ENCODE measurements around the gene CBX1.

DNA sequence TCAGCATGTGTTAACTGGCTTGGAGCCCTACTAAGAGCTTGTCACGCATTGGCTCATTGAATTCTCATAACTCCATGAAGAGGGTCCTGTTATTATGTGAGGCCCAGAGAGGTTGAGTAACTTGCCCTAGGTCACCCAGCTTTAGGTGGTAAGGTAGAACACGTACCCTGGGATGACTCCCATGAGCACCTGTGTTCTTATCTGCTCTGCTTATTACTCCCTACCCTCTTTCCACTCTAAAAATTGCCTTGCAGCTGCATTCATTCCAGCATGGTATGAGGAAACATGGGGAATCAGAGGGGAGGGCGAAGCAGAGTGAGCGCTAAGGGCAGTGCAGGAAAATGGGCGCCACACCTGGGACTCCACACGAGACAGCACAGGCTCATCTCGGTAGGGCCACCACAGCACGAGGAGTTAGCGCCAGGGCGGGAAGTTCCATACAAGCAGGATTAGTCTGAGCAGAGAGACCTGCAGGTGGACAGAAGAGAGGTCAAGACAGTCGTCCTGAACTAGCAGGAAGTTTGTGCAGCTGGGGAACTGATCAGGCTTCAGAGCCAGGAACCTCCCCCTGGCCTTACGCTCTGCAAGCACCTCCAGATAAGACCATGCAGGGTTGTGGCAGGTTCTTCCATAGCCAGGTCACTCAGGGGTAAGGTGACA is 73.8 kb downstream of the CBX1 start:
- TF ChIP-seq, protein P1, sequence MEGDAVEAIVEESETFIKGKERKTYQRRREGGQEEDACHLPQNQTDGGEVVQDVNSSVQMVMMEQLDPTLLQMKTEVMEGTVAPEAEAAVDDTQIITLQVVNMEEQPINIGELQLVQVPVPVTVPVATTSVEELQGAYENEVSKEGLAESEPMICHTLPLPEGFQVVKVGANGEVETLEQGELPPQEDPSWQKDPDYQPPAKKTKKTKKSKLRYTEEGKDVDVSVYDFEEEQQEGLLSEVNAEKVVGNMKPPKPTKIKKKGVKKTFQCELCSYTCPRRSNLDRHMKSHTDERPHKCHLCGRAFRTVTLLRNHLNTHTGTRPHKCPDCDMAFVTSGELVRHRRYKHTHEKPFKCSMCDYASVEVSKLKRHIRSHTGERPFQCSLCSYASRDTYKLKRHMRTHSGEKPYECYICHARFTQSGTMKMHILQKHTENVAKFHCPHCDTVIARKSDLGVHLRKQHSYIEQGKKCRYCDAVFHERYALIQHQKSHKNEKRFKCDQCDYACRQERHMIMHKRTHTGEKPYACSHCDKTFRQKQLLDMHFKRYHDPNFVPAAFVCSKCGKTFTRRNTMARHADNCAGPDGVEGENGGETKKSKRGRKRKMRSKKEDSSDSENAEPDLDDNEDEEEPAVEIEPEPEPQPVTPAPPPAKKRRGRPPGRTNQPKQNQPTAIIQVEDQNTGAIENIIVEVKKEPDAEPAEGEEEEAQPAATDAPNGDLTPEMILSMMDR (IDR thresholded peaks at IDR 0.05): no peak
- TF ChIP-seq POLR2AphosphoS5 (IDR thresholded peaks at IDR 0.05; ENCODE audit: insufficient read depth in 1 of 2, low read depth in 1 of 2): no peak

Data from vagina (tissue), 2 donors.